GM21360 (cell line): ENCODE data around the gene TXNRD1.
"Not testable (repeated sequence)": the region's sequence is repeated elsewhere in the genome, so short reads cannot be mapped to it uniquely, and the experiment has no call there.

Source experiments
- ATAC-seq: cut with Tn5 transposase; IDR thresholded peaks from one replicate; pipeline ENCODE4 v1.9.1; 2021; ENCODE audit warnings: mild to moderate bottlenecking, moderate library complexity; ENCODE audit not compliant: unreplicated experiment

Gene TXNRD1

GRCh38 chr12:104279164-104279563 is 63.6 kb downstream of the TXNRD1 start:
- no peak for ATAC-seq

- no peak for ATAC-seq
Measured at GRCh38 chr12:104280111-104280510, 64.5 kb downstream of the TXNRD1 start.

- no peak for ATAC-seq
Measured at GRCh38 chr12:104280717-104281458, 65.3 kb downstream of the TXNRD1 start.

GRCh38 chr12:104281636-104282035 is 66.1 kb downstream of the TXNRD1 start:
- no peak for ATAC-seq

- ATAC-seq: no peak
Measured at GRCh38 chr12:104282109-104282508, 66.5 kb downstream of the TXNRD1 start.

- ATAC-seq: no peak
Measured at GRCh38 chr12:104285740-104286515, 70.3 kb downstream of the TXNRD1 start.

- ATAC-seq: peak; percentile 78
Measured at GRCh38 chr12:104286516-104287482, 71.2 kb downstream of the TXNRD1 start.

GRCh38 chr12:104288635-104289274 is 73.2 kb downstream of the TXNRD1 start:
- peak; percentile 45 for ATAC-seq

- no peak for ATAC-seq
Measured at GRCh38 chr12:104290320-104290719, 74.7 kb downstream of the TXNRD1 start.

- no peak for ATAC-seq
Measured at GRCh38 chr12:104290855-104291254, 75.3 kb downstream of the TXNRD1 start.

GRCh38 chr12:104291867-104292524 is 76.4 kb downstream of the TXNRD1 start:
- ATAC-seq: no peak

GRCh38 chr12:104292872-104293794 is 77.6 kb downstream of the TXNRD1 start:
- no peak for ATAC-seq

- not testable (repeated sequence) for ATAC-seq
Measured at GRCh38 chr12:104294158-104294859, 78.7 kb downstream of the TXNRD1 start.

- no peak for ATAC-seq
Measured at GRCh38 chr12:104294927-104295668, 79.5 kb downstream of the TXNRD1 start.

- no peak for ATAC-seq
Measured at GRCh38 chr12:104295954-104296353, 80.4 kb downstream of the TXNRD1 start.

GRCh38 chr12:104296718-104297117 is 81.1 kb downstream of the TXNRD1 start:
- ATAC-seq: no peak

GRCh38 chr12:104297477-104298113 is 82.0 kb downstream of the TXNRD1 start:
- ATAC-seq: no peak
